GM18873 (cell line): ENCODE measurements around the gene RBBP8.

Source experiments
- ATAC-seq: cut with Tn5 transposase; IDR thresholded peaks from one replicate; pipeline ENCODE4 v1.9.1; 2021; ENCODE audit warnings: mild to moderate bottlenecking, moderate library complexity, moderate number of reproducible peaks; ENCODE audit not compliant: unreplicated experiment, low FRiP score

The RBBP8 gene

GRCh38 chr18:23057096-23057495 lies 124.0 kb downstream of the RBBP8 start:
- ATAC-seq, result no peak

- no peak for ATAC-seq
Observed at GRCh38 chr18:23058746-23059415, 125.8 kb downstream of the RBBP8 start.

- ATAC-seq, result no peak
Observed at GRCh38 chr18:23059541-23060465, 126.7 kb downstream of the RBBP8 start.

GRCh38 chr18:23062011-23062410 lies 128.9 kb downstream of the RBBP8 start:
- no peak for ATAC-seq

- no peak for ATAC-seq
Observed at GRCh38 chr18:23063502-23063901, 130.4 kb downstream of the RBBP8 start.

GRCh38 chr18:23065234-23065806 lies 132.2 kb downstream of the RBBP8 start:
- ATAC-seq, result no peak

- ATAC-seq, result no peak
Observed at GRCh38 chr18:23066060-23066459, 132.9 kb downstream of the RBBP8 start.

- no peak for ATAC-seq
Observed at GRCh38 chr18:23066504-23067039, 133.4 kb downstream of the RBBP8 start.

GRCh38 chr18:23067236-23067635 lies 134.1 kb downstream of the RBBP8 start:
- no peak for ATAC-seq

GRCh38 chr18:23068011-23068410 lies 134.9 kb downstream of the RBBP8 start:
- no peak for ATAC-seq

GRCh38 chr18:23068570-23069310 lies 135.6 kb downstream of the RBBP8 start:
- ATAC-seq, result no peak

GRCh38 chr18:23069481-23069880 lies 136.4 kb downstream of the RBBP8 start:
- ATAC-seq, result no peak

- no peak for ATAC-seq
Observed at GRCh38 chr18:23069898-23070297, 136.8 kb downstream of the RBBP8 start.

- ATAC-seq, result peak; percentile 98
Observed at GRCh38 chr18:23071285-23071684, 138.2 kb downstream of the RBBP8 start.

GRCh38 chr18:23072079-23072478 lies 139.0 kb downstream of the RBBP8 start:
- no peak for ATAC-seq

GRCh38 chr18:23073996-23074606 lies 141.0 kb downstream of the RBBP8 start:
- no peak for ATAC-seq
